MCF 10A (cell line): Measurements from ENCODE around the gene SLC9C1. TPM values are rescaled to one million over a fixed set of nuclear protein-coding genes. Genes with fewer than 3 reads are reported as not detected.

Source experiments
- BruUV-seq: library from RNA; stranded (reverse); fragments of 400-500 nt; replicated peaks from 2 replicates; lab custom pipeline; 2021; lab: Mats Ljungman, UMichigan
- CTCF ChIA-PET: fragments of 300-600 bp; sonication (Branson Sonifier 250); formaldehyde crosslinking; extraction: SDS; loops from one replicate; lab custom pipeline; 2021; ENCODE audit warnings: antibody characterized with exemption, inconsistent platforms; lab: Yijun Ruan, JAX
- POLR2A ChIA-PET: fragments of 300-600, 350-650 bp; sonication (Branson Sonifier 250); formaldehyde crosslinking; extraction: SDS; loops from one replicate; lab custom pipeline; 2020; ENCODE audit warnings: antibody characterized with exemption, inconsistent platforms; lab: Yijun Ruan, JAX
- DNase-seq: peaks from one replicate; pipeline ENCODE4 v3.0.0-alpha.2; 2018; ENCODE audit not compliant: unreplicated experiment
- H3K27ac Mint-ChIP-seq: one replicate; pipeline ENCODE4 v1.8.0; 2022; ENCODE audit warnings: mild to moderate bottlenecking, low read depth, mixed read lengths; ENCODE audit not compliant: unreplicated experiment
- H3K27me3 Mint-ChIP-seq: one replicate; pipeline ENCODE4 v1.8.0; 2022; ENCODE audit warnings: mixed read lengths; ENCODE audit not compliant: insufficient read depth, unreplicated experiment
- H3K36me3 Mint-ChIP-seq: one replicate; pipeline ENCODE4 v1.8.0; 2022; ENCODE audit warnings: mild to moderate bottlenecking, moderate library complexity, mixed read lengths; ENCODE audit not compliant: insufficient read depth, unreplicated experiment
- H3K4me1 Mint-ChIP-seq: one replicate; pipeline ENCODE4 v1.8.0; 2022; ENCODE audit warnings: mixed read lengths; ENCODE audit not compliant: insufficient read depth, unreplicated experiment
- H3K4me3 Mint-ChIP-seq: one replicate; pipeline ENCODE4 v1.8.0; 2022; ENCODE audit warnings: mild to moderate bottlenecking, moderate library complexity, mixed read lengths; ENCODE audit not compliant: unreplicated experiment
- H3K9me3 Mint-ChIP-seq: one replicate; pipeline ENCODE4 v1.8.0; 2022; ENCODE audit warnings: mixed read lengths; ENCODE audit not compliant: unreplicated experiment
- intact Hi-C: fragments of 100-400 bp; cut with micrococcal nuclease; formaldehyde crosslinking; loops from 2 replicates; pipeline ENCODE4 v1.14.1; 2022
- total RNA-seq: library from RNA; stranded (reverse); gene quantifications from 2 replicates; pipeline ENCODE4 v1.2.3, GENCODE V29; 2022
- TF ChIP-seq, protein P1 (sequence below): fragments of 200-600 bp; IDR thresholded peaks from one replicate; pipeline ENCODE4 v1.8.0; 2022; ENCODE audit warnings: antibody characterized with exemption, mild to moderate bottlenecking; ENCODE audit not compliant: unreplicated experiment

Gene SLC9C1
- total RNA-seq, 1 experiment from 2014 or later, result not detected

DNA sequence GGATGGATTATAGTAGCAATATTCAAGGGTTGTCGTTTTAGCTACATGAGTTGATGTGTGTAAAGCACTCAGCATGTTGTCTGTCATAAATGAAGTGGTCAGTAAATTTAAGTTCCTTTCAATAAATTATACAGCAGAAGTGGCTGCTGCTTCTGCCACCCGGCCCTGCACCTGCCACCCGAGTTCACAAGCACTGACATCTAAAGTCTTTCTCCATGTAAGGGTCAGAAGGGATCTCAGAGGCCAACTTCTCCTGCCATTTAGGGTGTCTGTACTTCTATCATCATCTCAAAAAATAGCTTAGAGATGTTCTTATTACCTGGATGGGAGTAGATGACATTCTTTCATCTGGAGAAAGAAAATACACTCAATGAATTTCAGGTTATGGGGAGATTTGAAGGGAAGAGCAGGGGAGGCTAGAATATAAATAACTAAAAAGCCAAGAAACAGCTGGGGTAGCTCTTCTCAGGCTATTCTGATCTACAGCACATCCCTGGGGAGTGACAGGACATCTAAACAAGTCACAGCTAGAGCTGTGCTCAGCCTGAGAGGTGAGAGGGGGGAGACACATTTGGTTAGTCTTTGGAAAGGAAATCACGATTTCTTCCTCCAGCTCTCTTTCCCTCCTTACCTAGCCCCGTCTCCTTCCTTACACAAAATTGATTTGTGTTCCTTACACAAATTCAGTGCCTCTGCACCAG is 169.0 kb downstream of the SLC9C1 start:
- intact Hi-C loops, result no loop called here
- TF ChIP-seq, protein P1, sequence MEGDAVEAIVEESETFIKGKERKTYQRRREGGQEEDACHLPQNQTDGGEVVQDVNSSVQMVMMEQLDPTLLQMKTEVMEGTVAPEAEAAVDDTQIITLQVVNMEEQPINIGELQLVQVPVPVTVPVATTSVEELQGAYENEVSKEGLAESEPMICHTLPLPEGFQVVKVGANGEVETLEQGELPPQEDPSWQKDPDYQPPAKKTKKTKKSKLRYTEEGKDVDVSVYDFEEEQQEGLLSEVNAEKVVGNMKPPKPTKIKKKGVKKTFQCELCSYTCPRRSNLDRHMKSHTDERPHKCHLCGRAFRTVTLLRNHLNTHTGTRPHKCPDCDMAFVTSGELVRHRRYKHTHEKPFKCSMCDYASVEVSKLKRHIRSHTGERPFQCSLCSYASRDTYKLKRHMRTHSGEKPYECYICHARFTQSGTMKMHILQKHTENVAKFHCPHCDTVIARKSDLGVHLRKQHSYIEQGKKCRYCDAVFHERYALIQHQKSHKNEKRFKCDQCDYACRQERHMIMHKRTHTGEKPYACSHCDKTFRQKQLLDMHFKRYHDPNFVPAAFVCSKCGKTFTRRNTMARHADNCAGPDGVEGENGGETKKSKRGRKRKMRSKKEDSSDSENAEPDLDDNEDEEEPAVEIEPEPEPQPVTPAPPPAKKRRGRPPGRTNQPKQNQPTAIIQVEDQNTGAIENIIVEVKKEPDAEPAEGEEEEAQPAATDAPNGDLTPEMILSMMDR, result no peak
- DNase-seq, result no peak
- Mint-ChIP-seq H3K9me3 (no peaks in the 10 kb centered on the region), H3K36me3 (peaks cover 17% of the 10 kb centered on the region), H3K27ac (no peak overlapping the region), H3K4me1 (peaks cover 19% of the 10 kb centered on the region), H3K27me3 (no peaks in the 10 kb centered on the region), H3K4me3 (no peak overlapping the region)
- ChIA-PET POLR2A (interaction anchor here (0.7 to 1.0 kb wide), 2 partner anchors 8 to 432 kb away, joined by 3 read pairs; partner anchors contain the start of gene GCSAM), CTCF (interaction anchor here (0.9 to 3.7 kb wide), 6 partner anchors 9 to 18 kb away, joined by 3 to 22 read pairs (median 4); no protein-coding TSS in a partner anchor)
- no TSS peak for BruUV-seq

DNA sequence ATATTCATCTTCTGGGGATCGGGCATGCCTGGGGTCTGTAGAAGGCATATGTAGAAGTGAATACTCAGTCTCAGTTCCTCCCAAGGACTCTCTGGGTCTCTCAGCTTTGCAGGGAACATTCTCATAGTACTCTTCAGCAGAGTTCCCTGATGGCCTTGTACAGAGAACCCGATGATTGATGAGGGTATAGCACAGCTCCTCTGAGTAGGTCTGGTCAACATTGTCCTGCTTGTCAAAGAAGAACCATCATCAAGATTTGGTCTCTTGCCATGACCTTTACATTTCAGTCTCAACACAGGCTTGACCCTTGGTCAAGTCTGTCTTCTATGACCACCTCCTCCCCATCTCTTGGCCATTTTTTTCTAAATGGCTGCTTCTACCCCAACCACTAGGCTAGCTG is 170.5 kb downstream of the SLC9C1 start:
- Mint-ChIP-seq H3K27ac (no peak overlapping the region), H3K4me3 (no peak overlapping the region), H3K9me3 (no peaks in the 10 kb centered on the region), H3K4me1 (peaks cover 7% of the 10 kb centered on the region), H3K36me3 (peaks cover 23% of the 10 kb centered on the region), H3K27me3 (no peaks in the 10 kb centered on the region)
- ChIA-PET CTCF (interaction anchor here (0.6 to 3.7 kb wide), 5 partner anchors 9 to 417 kb away, joined by 3 to 22 read pairs (median 4); partner anchors contain the start of gene GCSAM), POLR2A (no interaction called here)
- DNase-seq, result no peak
- no TSS peak for BruUV-seq
- TF ChIP-seq, protein P1, result no peak
- intact Hi-C loops, result no loop called here

DNA sequence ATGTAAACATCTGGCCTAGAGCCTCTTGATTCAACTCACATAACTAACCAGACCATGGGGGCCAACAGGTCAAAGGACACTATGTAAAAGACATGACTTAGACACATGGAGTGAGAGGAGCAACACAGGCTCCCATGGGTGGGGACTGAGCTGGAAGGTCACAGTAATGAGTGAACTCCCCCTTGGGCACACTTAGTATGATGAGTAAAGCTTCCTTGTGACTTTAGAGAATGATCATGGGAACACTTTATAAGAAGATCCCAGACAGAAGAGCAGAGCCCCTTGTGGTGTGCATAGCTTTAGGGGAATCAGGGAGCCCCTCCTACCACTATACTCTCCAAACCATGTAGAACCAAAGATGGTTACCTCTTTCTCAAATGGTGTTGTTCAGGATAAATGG is 171.1 kb downstream of the SLC9C1 start:
- H3K4me3 Mint-ChIP-seq, result no peak overlapping the region
- BruUV-seq, result no TSS peak
- intact Hi-C loops, result no loop called here
- H3K9me3 Mint-ChIP-seq, result no peaks in the 10 kb centered on the region
- TF ChIP-seq, protein P1, result no peak
- no peak for DNase-seq
- peaks cover 7% of the 10 kb centered on the region for H3K4me1 Mint-ChIP-seq
- no peak overlapping the region for H3K27ac Mint-ChIP-seq
- CTCF ChIA-PET, result interaction anchor here (0.6 to 3.7 kb wide), 5 partner anchors 9 to 418 kb away, joined by 3 to 22 read pairs (median 4); partner anchors contain the start of gene GCSAM
- H3K36me3 Mint-ChIP-seq, result peaks cover 29% of the 10 kb centered on the region
- POLR2A ChIA-PET, result no interaction called here
- no peaks in the 10 kb centered on the region for H3K27me3 Mint-ChIP-seq
